ENCODE measurements around the gene ALK. TPM values are rescaled to one million over a fixed set of nuclear protein-coding genes. Genes with fewer than 3 reads are reported as not detected.

ALK gene
- total RNA-seq, 1 donor from 2014 or later = not detected

- intact Hi-C loops (cut with micrococcal nuclease) = no loop called here
- ATAC-seq (no peak), DNase-seq (no peak)
Measured at GRCh38 chr2:29462293-29462692, 459.1 kb downstream of the ALK start.

GRCh38 chr2:29460190-29460589 lies 461.2 kb downstream of the ALK start:
- ATAC-seq (no peak), DNase-seq (no peak)
- intact Hi-C loops (cut with micrococcal nuclease) = no loop called here

- intact Hi-C loops (cut with micrococcal nuclease) = no loop called here
- ATAC-seq (no peak), DNase-seq (no peak)
Measured at GRCh38 chr2:29459445-29460179, 461.8 kb downstream of the ALK start.

GRCh38 chr2:29456429-29456828 lies 465.0 kb downstream of the ALK start:
- no peak for DNase-seq
- intact Hi-C loops (cut with micrococcal nuclease) = no loop called here
- no peak for ATAC-seq

- intact Hi-C loops (cut with micrococcal nuclease) = no loop called here
- DNase-seq (no peak), ATAC-seq (no peak)
Measured at GRCh38 chr2:29455200-29455860, 466.1 kb downstream of the ALK start.

GRCh38 chr2:29452036-29452435 lies 469.4 kb downstream of the ALK start:
- no peak for ATAC-seq
- intact Hi-C loops (cut with micrococcal nuclease) = no loop called here
- DNase-seq = no peak

GRCh38 chr2:29450596-29451222 lies 470.7 kb downstream of the ALK start:
- intact Hi-C loops (cut with micrococcal nuclease) = no loop called here
- no peak for ATAC-seq

GRCh38 chr2:29449499-29449898 lies 471.9 kb downstream of the ALK start:
- ATAC-seq (no peak), DNase-seq (no peak)
- intact Hi-C loops (cut with micrococcal nuclease) = no loop called here

More at GRCh38 chr2:29450596-29451222, 470.7 kb downstream of the ALK start:
- no peak for DNase-seq

GRCh38 chr2:29448096-29448688 lies 473.2 kb downstream of the ALK start:
- no peak for DNase-seq
- intact Hi-C loops (cut with micrococcal nuclease) = no loop called here

GRCh38 chr2:29447513-29447912 lies 473.9 kb downstream of the ALK start:
- intact Hi-C loops (cut with micrococcal nuclease) = no loop called here
- no peak for DNase-seq
- ATAC-seq = no peak

More at GRCh38 chr2:29448096-29448688, 473.2 kb downstream of the ALK start:
- no peak for ATAC-seq

GRCh38 chr2:29446847-29447246 lies 474.5 kb downstream of the ALK start:
- intact Hi-C loops (cut with micrococcal nuclease) = no loop called here
- DNase-seq (no peak), ATAC-seq (no peak)

- ATAC-seq = peak; percentile 74
Measured at GRCh38 chr2:29444150-29444549, 477.2 kb downstream of the ALK start.

GRCh38 chr2:29443627-29444026 lies 477.8 kb downstream of the ALK start:
- DNase-seq (no peak), ATAC-seq (peak; percentile 90)
- intact Hi-C loops (cut with micrococcal nuclease) = no loop called here

More at GRCh38 chr2:29444150-29444549, 477.2 kb downstream of the ALK start:
- DNase-seq = no peak
- intact Hi-C loops (cut with micrococcal nuclease) = no loop called here

GRCh38 chr2:29443151-29443550 lies 478.2 kb downstream of the ALK start:
- DNase-seq (no peak), ATAC-seq (peak; percentile 22)
- intact Hi-C loops (cut with micrococcal nuclease) = no loop called here

- ATAC-seq (no peak), DNase-seq (no peak)
- intact Hi-C loops (cut with micrococcal nuclease) = no loop called here
Measured at GRCh38 chr2:29440921-29441623, 480.3 kb downstream of the ALK start.

GRCh38 chr2:29433920-29434319 lies 487.5 kb downstream of the ALK start:
- DNase-seq (no peak), ATAC-seq (no peak)
- intact Hi-C loops (cut with micrococcal nuclease) = no loop called here

GRCh38 chr2:29433128-29433527 lies 488.3 kb downstream of the ALK start:
- no peak for ATAC-seq
- intact Hi-C loops (cut with micrococcal nuclease) = no loop called here
- no peak for DNase-seq

GRCh38 chr2:29431485-29431884 lies 489.9 kb downstream of the ALK start:
- no peak for ATAC-seq
- intact Hi-C loops (cut with micrococcal nuclease) = no loop called here
- no peak for DNase-seq

- ATAC-seq (peak; percentile 67), DNase-seq (no peak)
- intact Hi-C loops (cut with micrococcal nuclease) = no loop called here
Measured at GRCh38 chr2:29430382-29431112, 490.8 kb downstream of the ALK start.

Measured in left ventricle myocardium superior (tissue), 1 donor.